Measurements from ENCODE around the gene ARHGEF28.

DNA sequence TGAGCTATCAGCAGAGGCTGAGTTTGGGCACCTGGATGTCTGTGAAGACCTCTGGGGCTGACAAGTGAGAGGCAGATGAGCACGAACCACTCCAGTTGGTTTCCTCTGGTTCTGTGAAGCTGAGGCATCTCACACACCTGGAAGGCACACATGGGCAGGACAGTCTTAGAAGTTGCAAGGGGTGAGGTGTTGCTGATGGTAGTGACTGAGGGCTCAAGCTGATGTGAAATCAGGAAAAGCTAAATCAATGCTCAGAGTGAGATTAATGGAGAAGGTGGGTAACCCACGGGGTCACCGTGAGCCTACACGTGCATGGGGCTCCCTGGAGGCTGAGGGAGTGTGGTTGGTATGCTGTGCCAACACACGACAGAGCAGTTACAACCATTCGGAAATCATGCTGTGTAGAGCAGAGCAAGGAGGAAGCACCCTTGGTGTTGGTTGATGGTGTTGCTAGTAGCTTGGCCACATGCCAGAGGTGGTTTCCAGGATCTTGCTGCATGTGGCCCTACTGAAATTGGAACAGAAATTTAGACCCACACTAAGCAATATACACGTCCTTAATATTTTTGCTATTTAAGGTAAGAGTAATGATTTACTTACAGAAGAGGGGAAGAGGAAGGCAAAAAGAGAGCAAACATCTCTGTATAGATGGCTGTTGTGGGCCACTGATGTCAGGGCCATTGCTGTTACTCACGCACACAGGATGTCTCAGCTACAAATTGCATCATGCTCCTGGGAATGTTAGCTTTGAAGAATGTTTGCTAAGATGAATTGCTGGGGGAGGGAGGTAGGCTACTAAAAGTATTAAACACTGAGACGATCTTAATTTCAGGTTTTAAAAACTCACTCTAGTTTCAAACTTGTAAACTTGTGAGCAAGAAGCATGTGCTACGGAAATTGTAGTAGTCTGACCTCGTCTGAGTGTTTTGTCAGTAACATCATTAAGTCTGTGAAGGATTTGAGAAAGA, 170.5 kb downstream of the ARHGEF28 start:
- TF ChIP-seq, protein P1, sequence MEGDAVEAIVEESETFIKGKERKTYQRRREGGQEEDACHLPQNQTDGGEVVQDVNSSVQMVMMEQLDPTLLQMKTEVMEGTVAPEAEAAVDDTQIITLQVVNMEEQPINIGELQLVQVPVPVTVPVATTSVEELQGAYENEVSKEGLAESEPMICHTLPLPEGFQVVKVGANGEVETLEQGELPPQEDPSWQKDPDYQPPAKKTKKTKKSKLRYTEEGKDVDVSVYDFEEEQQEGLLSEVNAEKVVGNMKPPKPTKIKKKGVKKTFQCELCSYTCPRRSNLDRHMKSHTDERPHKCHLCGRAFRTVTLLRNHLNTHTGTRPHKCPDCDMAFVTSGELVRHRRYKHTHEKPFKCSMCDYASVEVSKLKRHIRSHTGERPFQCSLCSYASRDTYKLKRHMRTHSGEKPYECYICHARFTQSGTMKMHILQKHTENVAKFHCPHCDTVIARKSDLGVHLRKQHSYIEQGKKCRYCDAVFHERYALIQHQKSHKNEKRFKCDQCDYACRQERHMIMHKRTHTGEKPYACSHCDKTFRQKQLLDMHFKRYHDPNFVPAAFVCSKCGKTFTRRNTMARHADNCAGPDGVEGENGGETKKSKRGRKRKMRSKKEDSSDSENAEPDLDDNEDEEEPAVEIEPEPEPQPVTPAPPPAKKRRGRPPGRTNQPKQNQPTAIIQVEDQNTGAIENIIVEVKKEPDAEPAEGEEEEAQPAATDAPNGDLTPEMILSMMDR (IDR thresholded peaks at IDR 0.05), result no peak
- no peak for TF ChIP-seq EZH2 (IDR thresholded peaks at IDR 0.05; ENCODE audit: borderline replicate concordance, insufficient read depth, low read depth, low read length, poor library complexity, severe bottlenecking)

Measured in B cell (primary cell).